ENCODE measurements around the gene LAIR2.

Gene LAIR2

DNA sequence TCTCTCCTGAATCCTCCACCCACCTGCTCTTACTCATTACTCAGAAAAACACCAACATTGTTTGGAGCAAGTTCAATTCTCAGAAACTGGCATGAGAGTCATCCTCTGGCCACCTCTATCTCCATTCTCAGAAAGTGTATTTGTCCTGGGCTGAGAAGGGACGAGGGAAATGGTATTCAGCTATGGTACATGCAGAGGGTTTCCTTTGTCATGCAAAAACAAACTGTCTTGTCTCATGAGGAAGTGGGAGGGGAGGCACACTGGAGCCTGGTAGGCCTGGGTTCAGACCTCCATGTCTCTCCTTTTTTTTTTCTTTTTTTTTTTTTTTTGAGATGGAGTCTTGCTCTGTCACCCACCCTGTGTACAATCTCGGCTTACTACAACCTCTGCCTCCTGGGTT, 39.1 kb downstream of the LAIR2 start:
- DNase-seq = no peak

DNA sequence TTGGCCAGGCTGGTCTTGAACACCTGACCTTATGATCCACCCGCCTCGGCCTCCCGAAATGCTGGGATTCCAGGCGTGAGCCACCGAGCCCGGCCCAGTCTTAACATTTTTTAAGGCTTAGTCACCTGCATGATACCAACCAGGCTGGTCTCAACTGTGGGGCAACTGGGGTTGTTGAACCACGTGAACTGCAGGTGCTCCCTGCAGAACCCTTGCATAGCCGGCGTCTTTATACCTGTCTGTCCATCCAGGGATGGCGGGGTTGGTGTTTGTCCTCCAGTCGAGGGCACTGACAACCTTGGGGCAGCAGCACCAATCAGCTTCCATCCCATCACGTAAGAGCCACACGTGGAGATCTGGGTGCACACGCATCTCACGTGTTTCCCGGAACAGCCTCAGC, 46.2 kb downstream of the LAIR2 start:
- no peak for DNase-seq

DNA sequence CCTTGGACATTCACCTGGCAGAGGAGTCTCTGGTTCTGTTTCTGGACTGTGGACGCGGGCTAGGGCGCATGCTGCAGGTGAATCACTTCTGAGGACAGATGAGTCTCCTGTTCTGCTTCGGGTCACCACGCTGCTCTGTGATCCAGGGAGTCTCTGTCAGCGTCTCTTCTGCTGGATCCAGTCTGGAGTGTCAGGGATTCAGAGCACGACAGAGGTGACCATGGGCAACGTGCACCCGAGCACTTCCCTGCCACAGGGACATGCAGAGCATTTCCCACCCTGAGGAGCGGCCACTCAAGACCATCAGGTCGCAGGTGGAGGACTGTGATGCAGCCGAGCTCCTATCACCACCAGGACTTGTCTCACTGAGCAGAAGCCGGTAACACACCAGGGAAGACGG, 46.6 kb downstream of the LAIR2 start:
- DNase-seq = no peak

DNA sequence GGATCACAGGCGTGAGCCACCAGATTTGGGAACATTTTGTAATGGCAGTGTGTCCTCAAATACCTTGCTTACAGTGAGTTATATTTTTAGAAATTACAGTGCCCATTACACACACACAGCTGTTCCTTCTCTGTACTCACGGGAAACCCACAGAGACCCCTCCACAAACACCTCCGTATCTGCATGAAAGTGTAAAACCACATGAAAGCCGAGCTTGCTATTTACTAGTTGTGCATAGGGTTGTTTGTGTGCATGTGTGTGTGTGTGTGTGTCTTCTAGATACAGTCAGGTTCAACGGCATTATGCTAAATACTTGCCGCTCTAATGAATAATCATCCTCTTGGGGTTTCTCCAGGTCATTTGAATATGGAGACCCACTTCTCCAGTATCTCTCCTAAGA, 48.7 kb downstream of the LAIR2 start:
- DNase-seq = no peak

DNA sequence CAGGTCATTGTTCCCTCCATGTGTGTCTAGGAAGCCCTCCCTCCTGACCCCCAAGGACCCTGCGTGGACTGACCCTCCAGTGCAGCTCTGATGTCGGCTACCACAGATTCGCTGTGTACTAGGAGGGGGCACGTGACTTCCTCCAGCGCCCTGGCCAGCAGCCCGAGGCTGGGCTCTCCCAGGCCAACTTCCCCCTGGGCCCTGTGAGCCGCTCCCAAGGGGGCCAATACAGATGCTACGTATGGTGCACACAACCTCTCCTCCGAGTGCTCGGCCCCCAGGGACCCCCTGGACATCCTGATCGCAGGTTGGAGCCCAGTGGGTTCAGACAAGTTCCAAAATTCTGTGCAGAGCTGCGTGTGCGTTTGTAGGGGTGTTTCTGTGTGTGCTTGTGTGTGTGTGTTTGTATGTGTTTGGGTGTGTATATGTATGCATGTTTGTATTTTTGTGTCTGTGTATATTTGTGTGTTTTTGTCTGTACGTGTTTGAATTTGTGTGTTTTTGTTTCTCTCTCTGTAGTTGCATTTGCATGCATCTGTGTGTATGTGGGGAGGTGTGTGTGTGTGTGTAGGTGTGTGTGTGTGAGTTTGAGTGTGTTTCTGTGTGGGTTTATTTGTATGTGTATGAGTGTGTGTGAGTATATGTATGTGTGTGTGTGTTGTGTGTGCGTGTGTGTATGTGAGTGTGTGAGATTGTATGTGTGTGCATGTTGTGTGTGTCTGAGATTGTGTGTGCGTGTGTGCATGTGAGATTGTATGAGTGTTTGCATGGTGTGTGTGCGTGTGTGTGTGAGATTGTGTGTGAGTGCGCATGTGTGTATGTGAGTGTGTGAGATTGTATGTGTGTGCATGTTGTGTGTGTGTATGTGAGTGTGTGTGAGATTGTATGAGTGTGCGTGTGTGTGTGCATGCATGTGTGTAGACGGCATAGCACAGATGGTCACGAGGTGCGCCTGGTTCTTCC, 49.6 kb downstream of the LAIR2 start:
- no peak for DNase-seq

DNA sequence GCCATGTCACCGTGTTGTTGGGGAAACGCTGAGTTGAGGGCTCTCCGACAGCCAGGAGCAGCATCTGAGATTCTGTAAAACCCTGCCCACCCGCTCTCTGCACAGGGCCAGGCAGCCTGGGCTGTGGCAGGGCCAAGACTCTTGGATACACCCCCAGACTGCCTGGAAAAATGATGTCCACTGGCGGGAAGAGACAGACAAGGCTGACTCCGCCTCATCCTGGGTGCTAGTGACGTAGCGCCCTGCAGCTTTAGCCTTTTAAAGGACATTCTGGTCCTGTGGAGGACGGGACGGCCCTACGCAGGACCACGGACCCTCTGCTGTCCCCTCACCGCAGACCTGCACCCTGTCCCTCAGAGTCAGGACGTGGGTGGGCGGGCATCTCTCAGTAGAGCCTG, 50.3 kb downstream of the LAIR2 start:
- no peak for DNase-seq

DNA sequence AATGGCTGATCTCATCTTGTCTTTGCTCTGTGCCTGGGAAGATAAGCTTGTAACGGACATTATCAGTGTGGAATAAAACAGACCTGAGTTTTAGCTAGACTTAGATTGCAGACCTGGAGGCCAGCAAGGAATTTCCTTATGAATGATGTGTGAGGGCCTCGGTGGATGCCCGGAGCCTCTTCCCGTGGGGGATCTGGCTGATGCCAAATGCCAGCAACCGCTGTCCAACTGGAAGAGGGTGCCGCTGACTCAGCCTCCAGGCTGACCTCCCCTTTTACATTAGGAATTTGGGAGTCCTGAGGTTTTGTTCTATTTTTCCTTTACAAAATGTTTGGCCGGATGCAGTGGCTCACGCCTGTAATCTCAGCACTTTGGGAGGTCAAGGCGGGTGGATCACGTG, 51.4 kb downstream of the LAIR2 start:
- no peak for DNase-seq

DNA sequence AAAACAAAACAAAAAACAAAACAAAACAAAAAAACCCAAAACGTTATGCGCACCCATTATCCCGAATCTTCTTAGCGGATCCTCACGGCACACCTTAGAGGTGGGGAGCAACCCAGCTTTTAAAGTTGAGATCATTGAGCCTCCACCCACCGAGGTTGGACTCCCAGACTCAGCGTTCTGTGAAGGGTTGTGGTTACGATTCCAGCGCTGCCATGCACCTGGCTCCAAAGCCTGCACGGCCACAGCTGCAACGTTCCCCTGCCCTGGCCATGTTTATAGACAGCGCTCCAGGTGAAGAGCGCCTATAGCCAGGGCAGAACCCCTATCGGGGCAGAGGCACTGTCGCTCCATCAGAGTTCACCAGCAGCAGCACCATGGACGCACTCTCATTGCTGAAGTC, 52.3 kb downstream of the LAIR2 start:
- DNase-seq = no peak

DNA sequence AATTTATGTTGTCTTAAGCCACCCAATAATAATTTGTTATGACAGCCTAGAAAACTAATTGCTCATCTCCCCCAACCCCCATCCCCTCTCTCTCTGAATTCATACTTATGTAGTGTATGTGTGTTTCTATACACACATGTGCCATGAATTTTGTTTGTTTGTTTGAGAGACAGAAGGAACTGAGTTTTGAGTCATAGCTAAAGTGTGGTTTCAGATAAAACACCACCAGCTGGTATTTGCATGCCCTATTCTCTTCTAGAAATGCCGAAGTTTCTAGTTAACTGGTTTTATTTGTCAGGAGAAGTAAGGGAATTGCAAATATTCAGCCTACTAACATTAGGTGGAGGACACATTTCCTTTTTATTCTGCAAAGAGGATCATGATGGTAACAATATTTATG, 53.6 kb downstream of the LAIR2 start:
- DNase-seq = no peak

DNA sequence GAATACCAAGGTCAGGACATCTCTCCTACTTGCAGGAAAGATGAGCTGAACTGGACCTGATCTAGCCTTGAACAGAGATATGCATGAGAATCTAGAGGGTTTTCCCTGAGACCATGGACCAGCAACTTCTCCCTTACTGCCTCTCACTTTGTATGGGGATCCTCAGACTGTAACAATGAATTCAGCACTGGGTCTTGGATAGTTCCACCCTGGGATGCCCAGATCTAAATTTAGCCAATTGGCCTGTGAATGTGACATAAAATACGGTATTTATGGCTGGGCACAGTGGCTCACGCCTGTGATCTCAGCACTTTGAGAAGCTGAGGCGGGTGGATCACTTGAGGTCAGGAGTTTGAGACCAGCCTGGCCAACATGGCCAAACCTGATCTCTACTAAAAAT, 55.7 kb downstream of the LAIR2 start:
- DNase-seq = no peak

Data from activated effector memory CD4-positive, alpha-beta T cell treated with anti-CD3 and anti-CD28 coated beads, Interleukin-2, amount 50 U/mL, for 16 hours (primary cell).